ENCODE data around the gene CDHR3.
"Not testable (repeated sequence)": the region's sequence is repeated elsewhere in the genome, so short reads cannot be mapped to it uniquely, and the experiment has no call there.

CDHR3 gene

GRCh38 chr7:105962353-105962752 is 711 bp upstream of the CDHR3 start:
- DNase-seq: no peak

- no peak for DNase-seq
These were observed 8.8 kb downstream of the CDHR3 start for GRCh38 chr7:105971845-105972244.

- no peak for DNase-seq
These were observed 9.2 kb downstream of the CDHR3 start for GRCh38 chr7:105972276-105972675.

- peak; percentile 26 for DNase-seq
These were observed 11.4 kb downstream of the CDHR3 start for GRCh38 chr7:105974471-105974870.

- DNase-seq: no peak
These were observed 12.8 kb downstream of the CDHR3 start for GRCh38 chr7:105975770-105976417.

GRCh38 chr7:105976868-105977267 is 13.8 kb downstream of the CDHR3 start:
- DNase-seq: no peak

GRCh38 chr7:105978035-105978434 is 15.0 kb downstream of the CDHR3 start:
- DNase-seq: no peak

GRCh38 chr7:105978974-105979373 is 15.9 kb downstream of the CDHR3 start:
- DNase-seq: no peak

GRCh38 chr7:105979405-105979804 is 16.3 kb downstream of the CDHR3 start:
- DNase-seq: no peak

GRCh38 chr7:105980645-105981396 is 17.8 kb downstream of the CDHR3 start:
- DNase-seq: peak; percentile 41

- no peak for DNase-seq
These were observed 19.3 kb downstream of the CDHR3 start for GRCh38 chr7:105982388-105982787.

- DNase-seq: not testable (repeated sequence)
These were observed 21.7 kb downstream of the CDHR3 start for GRCh38 chr7:105984808-105985207.

GRCh38 chr7:105985229-105985628 is 22.2 kb downstream of the CDHR3 start:
- DNase-seq: no peak

- DNase-seq: peak; percentile 42
These were observed 22.7 kb downstream of the CDHR3 start for GRCh38 chr7:105985672-105986215.

GRCh38 chr7:105987046-105987445 is 24.0 kb downstream of the CDHR3 start:
- DNase-seq: no peak

- DNase-seq: no peak
These were observed 25.2 kb downstream of the CDHR3 start for GRCh38 chr7:105988276-105988675.

GRCh38 chr7:105989191-105989590 is 26.1 kb downstream of the CDHR3 start:
- no peak for DNase-seq

GRCh38 chr7:105989686-105990085 is 26.6 kb downstream of the CDHR3 start:
- no peak for DNase-seq

GRCh38 chr7:105990141-105990540 is 27.1 kb downstream of the CDHR3 start:
- DNase-seq: no peak

GRCh38 chr7:105990727-105991453 is 27.8 kb downstream of the CDHR3 start:
- DNase-seq: peak; percentile 50

GRCh38 chr7:105992905-105993304 is 29.8 kb downstream of the CDHR3 start:
- DNase-seq: no peak

- no peak for DNase-seq
These were observed 34.0 kb downstream of the CDHR3 start for GRCh38 chr7:105996860-105997737.

- no peak for DNase-seq
These were observed 36.2 kb downstream of the CDHR3 start for GRCh38 chr7:105999256-105999655.
